ENCODE measurements around the gene KLHL18. TPM values are rescaled to one million over a fixed set of nuclear protein-coding genes. Genes with fewer than 3 reads are reported as not detected.

Gene KLHL18
- total RNA-seq, 3 donors from 2014 or later (not counting 1 experiment from before 2014, with no cell fraction given): 37.3 to 47.9 (median 45.2) TPM

DNA sequence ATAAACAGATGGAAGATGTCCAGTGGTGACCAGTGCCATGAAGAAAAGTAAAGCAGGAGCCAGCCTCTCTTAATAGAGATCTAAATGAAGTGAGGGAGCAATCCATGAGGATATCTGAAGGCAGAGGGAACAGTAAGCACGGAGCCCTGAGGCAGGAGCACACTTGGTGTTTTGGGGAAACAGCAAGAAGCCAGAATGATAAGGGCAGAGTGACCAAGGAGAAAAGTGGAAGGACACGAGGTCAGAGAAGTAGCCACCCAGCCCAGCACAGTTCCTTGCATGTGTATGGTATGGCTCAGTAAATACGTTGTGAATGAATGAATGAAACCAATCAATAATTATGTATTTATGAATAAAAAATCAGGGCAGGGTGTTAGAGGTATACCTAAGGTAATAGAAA, 11.6 kb downstream of the KLHL18 start:
- Histone ChIP-seq H3K27ac (ENCODE audit: low read length) (no peak overlapping the region), H3K27me3 (ENCODE audit: control insufficient read depth, insufficient read depth, low read length) (no peaks in the 10 kb centered on the region), H3K4me3 (ENCODE audit: low read length) (no peak overlapping the region), H3K4me1 (ENCODE audit: control insufficient read depth, insufficient read depth, low read length) (peaks cover 18% of the 10 kb centered on the region), H3K36me3 (ENCODE audit: control insufficient read depth, insufficient read depth, low read length) (peaks cover 3% of the 10 kb centered on the region), H3K9me3 (ENCODE audit: control insufficient read depth, insufficient read depth, low read length) (no peaks in the 10 kb centered on the region)
- Mint-ChIP-seq H3K4me3 (no peak overlapping the region), H3K9me3 (no peaks in the 10 kb centered on the region), H3K27ac (no peak overlapping the region), H3K4me1 (peaks cover 32 to 47% of the 10 kb centered on the region in 2 donors), H3K27me3 (ENCODE audit: low read depth in 2 of 2) (no peaks in the 10 kb centered on the region), H3K36me3 (no peaks in the 10 kb centered on the region)
- DNase-seq (no peak), ATAC-seq (no peak)
- intact Hi-C loops (cut with micrococcal nuclease): no loop called here
- TF ChIP-seq, protein P1, sequence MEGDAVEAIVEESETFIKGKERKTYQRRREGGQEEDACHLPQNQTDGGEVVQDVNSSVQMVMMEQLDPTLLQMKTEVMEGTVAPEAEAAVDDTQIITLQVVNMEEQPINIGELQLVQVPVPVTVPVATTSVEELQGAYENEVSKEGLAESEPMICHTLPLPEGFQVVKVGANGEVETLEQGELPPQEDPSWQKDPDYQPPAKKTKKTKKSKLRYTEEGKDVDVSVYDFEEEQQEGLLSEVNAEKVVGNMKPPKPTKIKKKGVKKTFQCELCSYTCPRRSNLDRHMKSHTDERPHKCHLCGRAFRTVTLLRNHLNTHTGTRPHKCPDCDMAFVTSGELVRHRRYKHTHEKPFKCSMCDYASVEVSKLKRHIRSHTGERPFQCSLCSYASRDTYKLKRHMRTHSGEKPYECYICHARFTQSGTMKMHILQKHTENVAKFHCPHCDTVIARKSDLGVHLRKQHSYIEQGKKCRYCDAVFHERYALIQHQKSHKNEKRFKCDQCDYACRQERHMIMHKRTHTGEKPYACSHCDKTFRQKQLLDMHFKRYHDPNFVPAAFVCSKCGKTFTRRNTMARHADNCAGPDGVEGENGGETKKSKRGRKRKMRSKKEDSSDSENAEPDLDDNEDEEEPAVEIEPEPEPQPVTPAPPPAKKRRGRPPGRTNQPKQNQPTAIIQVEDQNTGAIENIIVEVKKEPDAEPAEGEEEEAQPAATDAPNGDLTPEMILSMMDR (IDR thresholded peaks at IDR 0.05): no peak
- 97% methylated on average over 2 of the region's 3 CpGs for WGBS (ENCODE audit: insufficient coverage)

DNA sequence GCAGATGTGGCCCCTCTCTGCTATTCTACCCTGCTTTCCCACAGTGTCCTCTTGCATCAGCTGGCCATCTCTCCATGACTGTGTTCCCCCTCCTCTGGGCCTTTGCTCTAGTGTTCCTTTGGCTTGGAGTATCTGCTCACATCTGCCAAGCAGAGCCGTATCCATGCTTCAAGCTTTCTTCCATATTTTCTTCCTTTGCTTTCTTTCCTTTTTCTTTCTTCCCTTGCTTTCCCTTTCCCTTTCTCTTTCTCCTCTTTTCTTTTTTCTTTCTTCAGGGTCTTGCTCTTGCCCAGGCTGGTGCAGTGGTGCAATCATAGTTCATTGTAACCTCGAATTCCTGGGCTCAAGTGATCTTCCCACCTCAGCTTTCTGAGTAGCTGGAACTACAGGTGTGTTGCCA, 12.6 kb downstream of the KLHL18 start:
- Mint-ChIP-seq H3K4me1 (peaks cover 29 to 43% of the 10 kb centered on the region in 2 donors), H3K27ac (peak overlapping the region in 1 of 2 donors; percentile 85), H3K4me3 (no peak overlapping the region), H3K36me3 (no peaks in the 10 kb centered on the region), H3K9me3 (no peaks in the 10 kb centered on the region), H3K27me3 (ENCODE audit: low read depth in 2 of 2) (no peaks in the 10 kb centered on the region)
- TF ChIP-seq, protein P1 (IDR thresholded peaks at IDR 0.05): no peak
- no peak overlapping the region for H3K4me3 ChIP-seq (ENCODE audit: low read length)
- intact Hi-C loops (cut with micrococcal nuclease): no loop called here
- DNase-seq (no peak), ATAC-seq (no peak)
- 92% methylated on average over 2 of the region's 2 CpGs for WGBS (ENCODE audit: insufficient coverage)
- H3K9me3 ChIP-seq (ENCODE audit: control insufficient read depth, insufficient read depth, low read length): no peaks in the 10 kb centered on the region
- peaks cover 2% of the 10 kb centered on the region for H3K36me3 ChIP-seq (ENCODE audit: control insufficient read depth, insufficient read depth, low read length)
- no peak overlapping the region for H3K27ac ChIP-seq (ENCODE audit: low read length)
- peaks cover 18% of the 10 kb centered on the region for H3K4me1 ChIP-seq (ENCODE audit: control insufficient read depth, insufficient read depth, low read length)
- H3K27me3 ChIP-seq (ENCODE audit: control insufficient read depth, insufficient read depth, low read length): no peaks in the 10 kb centered on the region

GRCh38 chr3:47295976-47296375, 13.2 kb downstream of the KLHL18 start:
- WGBS (ENCODE audit: insufficient coverage): 89% methylated on average over 6 of the region's 6 CpGs

More at GRCh38 chr3:47295976-47296375, 13.2 kb downstream of the KLHL18 start:
- no peak overlapping the region for H3K27ac ChIP-seq (ENCODE audit: low read length)
- H3K27me3 ChIP-seq (ENCODE audit: control insufficient read depth, insufficient read depth, low read length): no peaks in the 10 kb centered on the region
- no peaks in the 10 kb centered on the region for H3K9me3 ChIP-seq (ENCODE audit: control insufficient read depth, insufficient read depth, low read length)
- Mint-ChIP-seq H3K9me3 (no peaks in the 10 kb centered on the region), H3K4me3 (peak overlapping the region; percentile 14), H3K27me3 (ENCODE audit: low read depth in 2 of 2) (no peaks in the 10 kb centered on the region), H3K36me3 (no peaks in the 10 kb centered on the region), H3K27ac (peak overlapping the region; percentile 47 to 85), H3K4me1 (peaks cover 29 to 43% of the 10 kb centered on the region in 2 donors)
- intact Hi-C loops (cut with micrococcal nuclease): no loop called here
- peaks cover 18% of the 10 kb centered on the region for H3K4me1 ChIP-seq (ENCODE audit: control insufficient read depth, insufficient read depth, low read length)
- ATAC-seq (peak in 2 of 3 donors; percentile 29 to 60), DNase-seq (no peak)
- no peak overlapping the region for H3K4me3 ChIP-seq (ENCODE audit: low read length)
- TF ChIP-seq, protein P1 (IDR thresholded peaks at IDR 0.05): no peak
- H3K36me3 ChIP-seq (ENCODE audit: control insufficient read depth, insufficient read depth, low read length): peaks cover 2% of the 10 kb centered on the region
